GM18508 (cell line): Measurements from ENCODE around the gene ERBB2.
"Not testable (repeated sequence)": the region's sequence is repeated elsewhere in the genome, so short reads cannot be mapped to it uniquely, and the experiment has no call there.

Source experiments
- ATAC-seq: cut with Tn5 transposase; IDR thresholded peaks from one replicate; pipeline ENCODE4 v1.9.1; 2021; ENCODE audit warnings: moderate number of reproducible peaks; ENCODE audit not compliant: insufficient read depth, unreplicated experiment

Gene ERBB2

GRCh38 chr17:39676198-39676819, 23.6 kb upstream of the ERBB2 start:
- ATAC-seq = no peak

- no peak for ATAC-seq
Measured at GRCh38 chr17:39677072-39677471, 22.8 kb upstream of the ERBB2 start.

- no peak for ATAC-seq
Measured at GRCh38 chr17:39677542-39678339, 22.1 kb upstream of the ERBB2 start.

- ATAC-seq = no peak
Measured at GRCh38 chr17:39678340-39679116, 21.3 kb upstream of the ERBB2 start.

- ATAC-seq = no peak
Measured at GRCh38 chr17:39679521-39680192, 20.2 kb upstream of the ERBB2 start.

- ATAC-seq = no peak
Measured at GRCh38 chr17:39683295-39683939, 16.4 kb upstream of the ERBB2 start.

GRCh38 chr17:39684369-39685192, 15.3 kb upstream of the ERBB2 start:
- ATAC-seq = no peak

- ATAC-seq = no peak
Measured at GRCh38 chr17:39687101-39687545, 12.7 kb upstream of the ERBB2 start.

GRCh38 chr17:39687546-39688474, 12.1 kb upstream of the ERBB2 start, which contains the start of gene PGAP3:
Gene PGAP3, minus strand, starts transcription at chr17:39688057. Its CDS starts 43 bp downstream, at chr17:39688014.
- ATAC-seq = peak; percentile 71

- no peak for ATAC-seq
Measured at GRCh38 chr17:39688475-39688835, 11.4 kb upstream of the ERBB2 start.

GRCh38 chr17:39688945-39689344, 10.9 kb upstream of the ERBB2 start:
- ATAC-seq = no peak

GRCh38 chr17:39694593-39694992, 5.3 kb upstream of the ERBB2 start:
- ATAC-seq = no peak

GRCh38 chr17:39695089-39695474, 4.8 kb upstream of the ERBB2 start:
- ATAC-seq = no peak

GRCh38 chr17:39696731-39697130, 3.1 kb upstream of the ERBB2 start:
- no peak for ATAC-seq

- no peak for ATAC-seq
Measured at GRCh38 chr17:39697961-39698360, 1.9 kb upstream of the ERBB2 start.

GRCh38 chr17:39699157-39699817, 577 bp upstream of the ERBB2 start:
- ATAC-seq = not testable (repeated sequence)

- no peak for ATAC-seq
Measured at GRCh38 chr17:39700148-39700987, 504 bp downstream of the ERBB2 start.
